ENCODE measurements around the gene WWC1. TPM values are rescaled to one million over a fixed set of nuclear protein-coding genes. Genes with fewer than 3 reads are reported as not detected.

WWC1 gene
- total RNA-seq, 1 donor from 2014 or later: 87.2 TPM

- no peak for TF ChIP-seq CTCF (conservative IDR thresholded peaks at IDR 0.05; ENCODE audit: low read depth, low read length)
- peak overlapping the region; percentile 11 for H3K4me3 ChIP-seq (ENCODE audit: low read depth, low read length)
Observed at GRCh38 chr5:168314735-168315411, 23.4 kb downstream of the WWC1 start.

GRCh38 chr5:168315416-168316138 lies 24.1 kb downstream of the WWC1 start:
- peak; percentile 4 for TF ChIP-seq CTCF (conservative IDR thresholded peaks at IDR 0.05; ENCODE audit: low read depth, low read length)
- H3K4me3 ChIP-seq (ENCODE audit: low read depth, low read length): peak overlapping the region; percentile 0
- DNase-seq (ENCODE audit: low read depth): no peak

More at GRCh38 chr5:168314735-168315411, 23.4 kb downstream of the WWC1 start:
- peak; percentile 95 for DNase-seq (ENCODE audit: low read depth)

- DNase-seq (ENCODE audit: low read depth): no peak
- no peak for TF ChIP-seq CTCF (conservative IDR thresholded peaks at IDR 0.05; ENCODE audit: low read depth, low read length)
- no peak overlapping the region for H3K4me3 ChIP-seq (ENCODE audit: low read depth, low read length)
Observed at GRCh38 chr5:168316139-168316578, 24.7 kb downstream of the WWC1 start.

- H3K4me3 ChIP-seq (ENCODE audit: low read depth, low read length): no peak overlapping the region
- no peak for TF ChIP-seq CTCF (conservative IDR thresholded peaks at IDR 0.05; ENCODE audit: low read depth, low read length)
- no peak for DNase-seq (ENCODE audit: low read depth)
Observed at GRCh38 chr5:168317096-168317520, 25.7 kb downstream of the WWC1 start.

GRCh38 chr5:168317521-168318147 lies 26.2 kb downstream of the WWC1 start:
- TF ChIP-seq CTCF (conservative IDR thresholded peaks at IDR 0.05; ENCODE audit: low read depth, low read length): no peak
- H3K4me3 ChIP-seq (ENCODE audit: low read depth, low read length): no peak overlapping the region
- peak; percentile 96 for DNase-seq (ENCODE audit: low read depth)

- no peak for DNase-seq (ENCODE audit: low read depth)
- TF ChIP-seq CTCF (conservative IDR thresholded peaks at IDR 0.05; ENCODE audit: low read depth, low read length): no peak
- H3K4me3 ChIP-seq (ENCODE audit: low read depth, low read length): no peak overlapping the region
Observed at GRCh38 chr5:168318240-168318639, 26.8 kb downstream of the WWC1 start.
